Occipital lobe (tissue), 2 donors: ENCODE results near the gene GAK. TPM values are rescaled to one million over a fixed set of nuclear protein-coding genes. Genes with fewer than 3 reads are reported as not detected.

Experiments used
- DNase-seq: peaks from one replicate; lab custom pipeline; 2025; lab: John Stamatoyannopoulos, UW
- total RNA-seq: library from RNA; depleted of rRNA; stranded (reverse); fragments of >200 nt; gene quantifications from one replicate; pipeline ENCODE4 v1.2.3, GENCODE V29; 2014

The GAK gene
- total RNA-seq, 1 donor from 2014 or later = 45.2 TPM

DNA sequence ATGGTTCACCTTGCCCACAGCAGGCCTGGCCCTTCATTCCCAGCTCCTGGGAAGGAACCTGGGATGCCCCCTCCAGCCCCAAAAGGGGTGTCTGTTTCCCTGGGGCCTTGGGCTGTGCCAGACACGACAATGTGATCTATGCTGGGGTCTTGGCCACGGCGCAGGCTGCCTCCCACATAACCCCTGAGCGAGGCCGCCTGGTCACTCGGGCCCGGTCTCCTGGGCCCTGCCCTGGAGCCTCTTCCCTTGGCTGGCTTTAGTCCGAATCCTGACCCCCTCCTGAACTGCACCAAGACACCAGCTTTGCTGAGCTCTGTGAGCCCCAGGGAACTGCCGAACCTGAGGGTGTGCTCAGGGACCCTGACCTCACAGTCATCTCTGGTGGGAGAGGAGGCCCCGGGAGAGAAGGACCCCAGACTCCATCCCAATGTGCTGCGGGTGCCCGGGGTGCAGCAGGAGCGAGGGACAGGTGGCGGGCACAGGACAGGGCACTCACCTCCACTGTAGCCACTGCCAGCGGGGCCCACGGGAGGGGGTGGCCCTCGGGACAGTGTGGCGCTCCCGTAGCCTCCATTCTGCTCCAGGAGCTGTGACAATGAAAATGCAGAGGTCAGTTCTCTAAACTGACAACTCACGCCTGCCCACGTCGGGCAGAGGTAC lies 42.0 kb downstream of the GAK start:
- no peak for DNase-seq

GRCh38 chr4:889516-889915 lies 42.6 kb downstream of the GAK start:
- no peak for DNase-seq

DNA sequence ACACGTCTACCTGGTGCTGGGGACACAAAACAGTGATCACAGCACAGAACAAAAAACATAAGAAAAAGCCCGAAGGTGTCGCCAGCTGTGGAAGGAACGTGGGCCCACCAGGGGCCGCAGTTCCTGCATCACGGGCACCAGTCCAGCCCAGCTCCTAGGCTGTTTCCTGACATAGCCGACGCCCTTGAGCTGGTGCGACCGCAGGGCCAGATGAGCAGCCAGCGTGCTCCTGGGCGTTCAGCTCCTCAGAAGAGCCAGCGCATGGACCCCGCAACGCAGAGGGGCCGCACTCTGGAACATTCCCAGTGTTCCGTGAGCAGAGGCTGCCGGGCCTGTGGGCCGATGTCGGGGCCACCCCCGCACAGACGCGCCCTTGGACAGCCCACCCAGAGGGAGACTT lies 44.1 kb downstream of the GAK start:
- no peak for DNase-seq

DNA sequence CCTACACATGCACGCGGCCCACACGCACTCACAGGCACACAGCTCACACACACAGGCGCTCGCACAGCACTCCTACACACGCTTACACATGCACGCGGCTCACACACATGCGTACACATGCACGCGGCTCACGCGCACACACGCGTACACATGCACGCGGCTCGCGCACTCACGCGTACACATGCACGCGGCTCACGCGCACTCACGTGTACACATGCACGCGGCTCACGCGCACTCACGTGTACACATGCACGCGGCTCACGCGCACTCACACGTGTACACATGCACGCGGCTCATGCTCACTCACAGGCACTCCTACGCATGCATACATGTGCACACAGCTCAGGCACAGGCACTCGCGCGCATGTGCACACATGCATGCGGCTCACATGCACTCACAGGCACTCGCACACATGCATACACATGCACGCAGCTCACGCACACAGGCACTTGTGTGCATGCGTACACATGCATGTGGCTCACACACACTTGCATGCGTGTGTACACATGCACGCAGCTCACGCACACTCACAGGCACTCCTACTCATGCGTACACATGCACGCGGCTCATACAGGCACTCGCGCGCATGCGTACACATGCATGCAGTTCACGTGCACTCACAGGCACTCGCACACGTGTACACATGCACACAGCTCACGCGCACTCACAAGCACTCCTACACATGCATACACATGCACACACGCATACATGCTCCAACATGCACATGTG lies 44.9 kb downstream of the GAK start:
- no peak for DNase-seq

DNA sequence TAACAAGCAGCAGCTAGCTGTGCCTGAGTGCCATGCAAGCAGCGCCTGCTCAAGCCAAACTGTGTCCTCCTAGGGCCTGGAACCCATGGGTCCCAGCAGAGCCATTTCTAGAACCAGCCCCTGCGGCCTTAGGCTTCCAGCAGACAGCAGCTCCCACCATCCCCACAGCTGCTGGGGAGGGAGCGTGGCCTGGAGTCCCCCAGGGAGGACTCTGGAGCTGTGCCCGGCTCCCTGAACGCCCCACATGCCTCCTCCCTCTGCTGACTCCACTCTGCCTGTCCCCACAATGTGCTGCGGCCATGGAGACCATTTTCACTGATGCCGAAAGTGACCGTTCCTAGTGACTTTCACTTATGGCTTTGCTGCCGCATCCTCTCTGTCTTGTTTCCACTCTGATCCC lies 45.9 kb downstream of the GAK start:
- no peak for DNase-seq

DNA sequence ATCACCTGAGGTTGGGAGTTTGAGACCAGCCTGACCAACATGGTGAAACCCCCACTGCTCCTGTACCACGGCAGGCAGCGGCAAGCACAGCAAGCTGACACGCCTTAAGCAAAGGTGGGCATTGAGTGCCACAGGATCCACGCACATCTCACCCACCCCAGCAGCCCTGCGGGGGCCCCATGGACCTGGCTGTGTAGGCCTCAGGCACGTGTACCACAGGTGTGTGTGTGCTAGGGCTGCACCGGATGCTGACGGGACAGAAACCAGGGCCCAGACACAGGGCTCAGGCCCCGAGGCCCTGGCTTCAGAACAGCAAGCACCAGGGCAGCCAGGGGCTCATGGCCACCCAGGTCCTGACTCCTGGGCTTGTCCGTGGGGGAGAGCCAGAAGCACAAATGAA lies 46.8 kb downstream of the GAK start:
- no peak for DNase-seq

DNA sequence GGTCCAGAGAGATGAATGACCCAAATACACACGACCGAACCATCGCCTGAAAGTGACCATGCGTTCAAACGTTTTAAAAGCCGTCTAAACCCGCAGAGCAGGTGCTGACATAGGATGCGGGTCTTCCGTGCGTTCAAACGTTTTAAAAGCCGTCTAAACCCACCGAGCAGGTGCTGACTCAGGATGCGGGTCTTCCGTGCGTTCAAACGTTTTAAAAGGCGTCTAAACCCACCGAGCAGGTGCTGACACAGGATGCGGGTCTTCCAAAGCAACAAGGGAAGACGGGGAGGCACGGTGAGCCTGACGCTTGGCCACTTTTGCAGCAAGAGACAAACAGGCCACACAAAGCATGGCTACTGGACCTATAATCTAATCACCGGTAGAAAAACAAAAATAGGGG lies 47.2 kb downstream of the GAK start:
- no peak for DNase-seq

DNA sequence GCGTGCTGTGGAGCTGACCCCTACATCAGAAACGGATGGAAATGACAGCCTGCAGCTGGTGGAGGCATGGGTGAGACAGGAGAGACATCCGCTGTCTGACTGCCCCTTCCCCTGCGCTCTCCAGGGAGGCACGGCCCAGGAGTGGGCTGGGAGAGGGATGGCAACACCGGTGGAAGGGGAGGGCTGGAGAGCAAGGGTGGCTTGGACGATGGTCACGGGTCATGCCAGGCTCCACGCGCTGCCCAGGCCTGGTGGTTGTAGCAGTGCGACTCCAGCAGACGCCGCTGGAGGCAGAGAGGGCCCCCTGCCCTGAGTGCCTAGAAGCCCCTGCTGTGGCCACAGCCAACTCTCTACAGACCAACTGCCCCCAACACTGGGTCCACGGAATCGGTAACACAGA lies 47.9 kb downstream of the GAK start:
- no peak for DNase-seq

DNA sequence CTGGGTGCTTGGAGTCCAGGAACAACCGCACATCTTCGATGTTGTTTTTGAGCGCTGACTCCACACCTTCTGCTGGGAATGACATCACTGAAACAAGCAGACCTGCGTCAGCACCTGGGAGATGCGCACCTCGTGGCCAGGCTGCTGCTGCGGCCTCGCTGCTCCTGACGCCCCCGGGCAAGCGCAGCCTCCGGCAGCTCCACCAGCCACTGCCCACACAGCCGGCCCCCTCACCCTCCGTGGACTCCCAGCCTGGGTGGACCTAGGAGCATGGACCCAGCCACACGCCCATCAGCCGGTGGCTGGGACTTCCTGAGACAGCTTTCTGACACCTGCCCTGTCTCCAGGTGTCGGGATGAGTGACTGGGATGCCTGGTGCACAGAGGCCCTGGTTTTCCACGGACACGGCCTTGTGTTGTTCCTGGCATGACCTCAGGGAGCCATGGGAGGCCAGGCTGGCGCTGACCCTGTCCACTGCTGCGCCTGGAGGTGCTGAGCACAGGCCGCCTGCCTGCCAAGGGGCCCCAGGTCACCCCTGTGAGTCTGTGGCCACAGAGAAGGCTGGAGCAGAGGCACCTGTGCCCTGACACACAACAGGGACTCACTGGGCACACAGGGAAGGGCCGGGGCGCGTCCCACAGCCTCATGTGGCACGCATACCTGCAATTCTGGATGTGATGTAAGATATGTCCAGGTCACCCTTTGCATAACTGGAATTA lies 48.6 kb downstream of the GAK start:
- no peak for DNase-seq

DNA sequence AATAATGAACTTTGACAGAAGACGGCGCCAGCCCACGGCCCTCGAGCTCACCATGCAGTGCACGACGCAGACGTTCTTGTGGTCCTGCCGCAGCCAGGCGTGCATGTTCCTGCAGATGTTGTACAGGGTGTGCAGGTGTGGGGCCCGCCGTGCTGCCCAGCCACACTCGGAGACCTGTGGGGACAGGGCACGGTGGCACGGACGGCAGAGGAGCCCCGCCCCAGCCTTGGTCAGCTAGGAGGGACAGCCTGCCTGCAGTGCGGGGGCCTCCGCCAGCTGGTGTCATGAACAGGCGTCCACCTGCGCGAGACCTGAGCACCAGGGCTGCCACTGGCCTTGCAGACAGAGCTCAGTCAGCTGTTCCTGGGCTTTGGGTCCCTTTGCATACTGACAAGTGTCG lies 49.5 kb downstream of the GAK start:
- DNase-seq = no peak

- DNase-seq = no peak
These were observed 50.4 kb downstream of the GAK start for GRCh38 chr4:881709-882108.

DNA sequence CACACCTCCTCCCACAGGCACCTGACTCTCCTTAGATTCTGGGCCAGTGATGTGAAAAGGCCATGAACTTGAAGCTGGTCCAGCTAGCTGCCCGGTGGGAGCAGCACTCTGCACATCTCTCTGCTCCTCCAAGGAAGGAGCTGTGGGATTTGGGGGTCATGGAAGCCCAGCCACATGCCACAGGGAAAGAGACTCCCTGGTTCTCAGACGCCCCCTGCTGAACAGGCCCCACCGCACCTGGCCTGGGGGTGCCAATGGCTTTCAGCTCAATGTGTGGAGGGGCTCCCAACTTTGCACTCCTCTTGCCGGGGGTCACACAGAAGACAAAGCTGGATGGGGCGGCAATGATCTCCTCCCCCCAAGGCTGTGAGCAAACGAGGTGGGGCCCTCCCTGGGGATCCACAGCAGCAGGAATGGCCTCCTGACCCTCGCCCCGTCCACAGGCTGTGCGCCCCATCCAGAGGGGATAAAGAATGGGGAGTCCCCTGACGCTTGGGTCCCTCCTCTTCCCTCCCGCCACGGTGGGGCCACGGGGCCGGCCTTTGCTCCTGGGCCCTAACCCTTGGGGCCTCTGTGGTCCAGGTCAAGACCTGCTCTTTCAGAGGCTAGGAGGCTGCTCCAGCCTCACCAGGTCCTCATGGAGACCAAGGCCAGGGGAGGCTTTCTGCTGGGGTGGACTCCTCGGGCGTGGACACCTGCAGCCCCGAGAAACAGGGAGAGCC lies 51.3 kb downstream of the GAK start:
- no peak for DNase-seq

GRCh38 chr4:879729-880077 lies 52.4 kb downstream of the GAK start:
- DNase-seq = no peak

GRCh38 chr4:878796-879728 lies 53.1 kb downstream of the GAK start:
- DNase-seq = no peak

DNA sequence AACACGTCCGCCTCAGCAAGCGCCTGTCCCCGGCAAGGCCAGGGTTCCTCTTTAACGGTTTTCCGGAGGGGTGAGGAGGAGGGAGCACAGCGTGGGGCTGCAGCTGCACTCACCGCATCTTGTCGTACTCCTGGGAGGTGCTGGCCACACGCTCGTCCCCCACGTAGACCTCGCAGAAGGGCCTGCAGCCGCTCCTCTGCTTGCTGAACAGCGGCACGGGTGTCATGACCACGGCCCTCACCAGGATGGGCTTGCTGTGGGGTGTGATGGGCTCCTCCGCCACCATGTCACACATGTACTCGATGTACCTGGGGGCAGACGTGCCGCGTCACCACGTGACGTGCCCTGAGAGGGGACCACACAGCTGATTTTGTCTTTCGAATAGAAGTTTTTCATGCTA lies 54.6 kb downstream of the GAK start:
- no peak for DNase-seq

DNA sequence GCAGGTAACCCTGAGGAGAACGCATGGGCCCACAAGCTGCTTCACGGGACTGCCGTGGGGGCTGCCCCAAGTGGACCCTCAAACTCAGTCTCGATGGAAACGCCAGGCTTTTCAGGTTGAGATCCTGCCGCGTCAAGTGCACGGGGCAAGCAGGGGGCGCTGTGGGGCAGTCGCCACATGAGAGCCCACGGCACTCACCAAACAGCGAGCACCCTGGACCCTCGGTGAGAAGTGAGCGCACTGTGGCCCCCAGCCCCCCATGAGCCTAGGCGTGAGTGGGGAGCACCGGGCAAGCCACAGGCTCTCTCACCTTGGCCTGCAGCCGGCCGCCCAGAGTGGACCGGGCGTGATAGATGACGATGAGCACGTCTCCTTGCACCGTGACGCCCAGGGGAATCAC lies 55.3 kb downstream of the GAK start:
- DNase-seq = no peak

DNA sequence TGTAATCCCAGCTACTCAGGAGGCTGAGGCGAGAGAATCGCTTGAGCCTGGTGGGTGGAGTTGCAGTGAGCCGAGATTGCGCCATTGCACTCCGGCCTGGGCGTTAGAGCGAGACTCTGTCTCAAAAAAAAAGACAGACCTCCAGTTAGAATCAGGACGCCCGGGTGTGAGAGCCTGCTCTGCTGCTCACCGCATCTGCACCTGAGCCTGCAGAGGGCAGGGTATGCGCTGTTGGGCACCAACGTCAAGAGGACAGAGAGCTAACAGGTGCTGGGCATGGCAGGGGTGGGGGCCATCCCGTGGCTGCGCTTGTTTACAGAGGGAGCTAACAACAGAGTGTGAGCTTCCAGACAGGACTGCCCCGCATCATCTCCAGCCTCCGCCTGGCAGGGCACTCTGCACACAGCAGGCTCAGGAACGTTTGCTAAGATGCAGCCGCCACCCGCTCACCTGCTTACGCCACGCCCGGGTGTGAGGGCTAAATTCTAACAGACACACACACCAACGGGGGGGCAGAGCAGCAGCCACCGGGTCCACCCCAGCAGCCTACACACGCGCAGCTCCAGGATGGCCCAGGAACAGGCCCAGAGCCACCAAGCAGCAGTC lies 56.2 kb downstream of the GAK start:
- no peak for DNase-seq

- DNase-seq = no peak
These were observed 56.9 kb downstream of the GAK start for GRCh38 chr4:874971-875817.

DNA sequence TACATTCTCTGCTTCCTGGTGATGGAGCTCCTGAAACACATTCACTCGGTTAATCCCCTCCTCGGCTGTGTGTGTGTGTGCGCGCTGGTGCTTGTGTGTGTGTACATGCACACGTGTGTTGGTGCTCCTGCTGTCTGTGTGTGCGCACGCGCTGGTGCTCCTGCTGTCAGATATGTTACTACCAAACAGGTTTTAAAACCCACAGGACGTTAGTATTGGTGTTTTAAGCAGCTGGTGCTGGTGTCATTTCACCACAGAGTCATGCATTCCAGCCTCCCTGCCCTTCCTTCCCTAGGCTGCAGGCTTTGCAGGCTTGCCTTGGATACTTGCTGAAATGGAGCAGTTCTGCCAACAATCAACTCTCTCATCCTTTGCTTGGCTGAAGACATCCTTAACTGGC lies 58.1 kb downstream of the GAK start:
- no peak for DNase-seq
